Liver (tissue), 9 donors: ENCODE results near the gene IGLL5. TPM values are rescaled to one million over a fixed set of nuclear protein-coding genes. Genes with fewer than 3 reads are reported as not detected.

Experiments
- DNase-seq: peaks from one replicate; pipeline ENCODE4 v3.0.0-alpha.2; 2017; ENCODE audit warnings: low spot score
- H3K27ac ChIP-seq, 2 donors: one replicate each; pipeline ENCODE4 v1.7.0; 2013; ENCODE audit warnings: inconsistent platforms in 2 of 2, low read length in 2 of 2, control low read depth in 1 of 2, low read depth in 1 of 2, mild to moderate bottlenecking in 1 of 2
- H3K27me3 ChIP-seq, 4 donors: one replicate each; pipeline versions ENCODE4 v1.6.1 to v1.7.0; 2013; ENCODE audit warnings: low read length in 3 of 4, inconsistent platforms in 1 of 4, mild to moderate bottlenecking in 1 of 4, moderate library complexity in 1 of 4; ENCODE audit not compliant: control insufficient read depth in 4 of 4, insufficient read depth in 4 of 4
- H3K36me3 ChIP-seq, 4 donors: one replicate each; pipeline versions ENCODE4 v1.6.1 to v1.7.0; 2013; ENCODE audit warnings: low read length in 3 of 4, mild to moderate bottlenecking in 3 of 4, low read depth in 1 of 4, moderate library complexity in 1 of 4; ENCODE audit not compliant: control insufficient read depth in 4 of 4, insufficient read depth in 3 of 4
- H3K4me1 ChIP-seq, 4 donors: one replicate each; pipeline versions ENCODE4 v1.6.1 to v1.7.0; 2013; ENCODE audit warnings: low read length in 3 of 4, mild to moderate bottlenecking in 3 of 4, moderate library complexity in 1 of 4; ENCODE audit not compliant: control insufficient read depth in 4 of 4, insufficient read depth in 4 of 4
- H3K4me3 ChIP-seq, 3 donors: one replicate each; pipeline versions ENCODE4 v1.6.1 to v1.7.0; 2013; ENCODE audit warnings: low read length in 3 of 3, control low read depth in 1 of 3, low read depth in 1 of 3, mild to moderate bottlenecking in 1 of 3
- H3K9ac ChIP-seq, 2 donors: one replicate each; pipeline ENCODE4 v1.7.0; 2013; ENCODE audit warnings: low read length in 2 of 2, mild to moderate bottlenecking in 2 of 2, moderate library complexity in 2 of 2, control low read depth in 1 of 2, low read depth in 1 of 2
- H3K9me3 ChIP-seq, 4 donors: one replicate each; pipeline versions ENCODE4 v1.6.1 to v1.7.0; 2013; ENCODE audit warnings: low read length in 3 of 4; ENCODE audit not compliant: control insufficient read depth in 4 of 4
- CTCF ChIP-seq: fragments of 150-350 bp; IDR thresholded peaks from 2 replicates; pipeline ENCODE4 v1.5.1; 2017; ENCODE audit warnings: improper control_type of control experiment, low read depth, low read length; ENCODE audit not compliant: missing input control
- EGR1 ChIP-seq, 2 donors: IDR thresholded peaks; 2 replicates each; pipeline ENCODE4 v1.6.1; 2016 to 2018; ENCODE audit warnings: antibody characterized with exemption in 2 of 2, low read depth in 2 of 2
- FOXA2 ChIP-seq: IDR thresholded peaks from 2 replicates; pipeline ENCODE4 v1.6.1; 2016; ENCODE audit warnings: antibody characterized with exemption
- GABPA ChIP-seq, 2 donors: IDR thresholded peaks in 1 of 2; conservative IDR thresholded peaks in 1 of 2; 2 replicates each; pipeline ENCODE4 v1.6.1; 2016; ENCODE audit warnings: antibody characterized with exemption in 2 of 2, mild to moderate bottlenecking in 1 of 2, moderate library complexity in 1 of 2
- HNF4A ChIP-seq, 2 donors: conservative IDR thresholded peaks; 2 replicates each; pipeline ENCODE4 v1.6.1; 2016; ENCODE audit warnings: antibody characterized with exemption in 2 of 2, mild to moderate bottlenecking in 2 of 2
- HNF4G ChIP-seq: IDR thresholded peaks from 2 replicates; pipeline ENCODE4 v1.6.1; 2016; ENCODE audit warnings: antibody characterized with exemption
- JUND ChIP-seq, 2 donors: IDR thresholded peaks; 2 replicates each; pipeline ENCODE4 v1.6.1; 2016; ENCODE audit warnings: antibody characterized with exemption in 2 of 2
- MAX ChIP-seq: IDR thresholded peaks from 2 replicates; pipeline ENCODE4 v1.6.1; 2016; ENCODE audit warnings: antibody characterized with exemption
- NR2F2 ChIP-seq: IDR thresholded peaks from 2 replicates; pipeline ENCODE4 v1.6.1; 2016; ENCODE audit warnings: antibody characterized with exemption
- RXRA ChIP-seq, 2 donors: IDR thresholded peaks; 2 replicates each; pipeline ENCODE4 v1.6.1; 2017 to 2018; ENCODE audit warnings: antibody characterized with exemption in 2 of 2, mild to moderate bottlenecking in 1 of 2
- TAF1 ChIP-seq: conservative IDR thresholded peaks from 2 replicates; pipeline ENCODE4 v1.6.1; 2016; ENCODE audit warnings: antibody characterized with exemption, mild to moderate bottlenecking
- YY1 ChIP-seq: IDR thresholded peaks from 2 replicates; pipeline ENCODE4 v1.6.1; 2016; ENCODE audit warnings: antibody characterized with exemption, mild to moderate bottlenecking
- ZBTB33 ChIP-seq: IDR thresholded peaks from 2 replicates; pipeline ENCODE4 v1.6.1; 2016; ENCODE audit warnings: antibody characterized with exemption
- WGBS: extraction: QIAGEN DNeasy Blood & Tissue Kit; methylation state at CpG from one replicate; pipeline ENCODE4 v1.1.7; 2013; 5-methylcytosine and 5-hydroxymethylcytosine counted together
- polyA plus RNA-seq, 2 donors: library from polyadenylated mRNA; stranded (reverse) in 1 of 2; unstranded in 1 of 2; fragments of 200-250 nt in 1 of 2; fragments of >200 nt in 1 of 2; fragmentation: Nextera tagmentation in 1 of 2; extraction: Ambion mirVana in 1 of 2; gene quantifications; one replicate each; pipeline versions ENCODE4 v1.2.1 to v1.2.3, GENCODE V29; 2013 to 2015
- total RNA-seq, 2 donors: library from RNA; depleted of rRNA; stranded (reverse); fragments of >200 nt; gene quantifications; one replicate each; pipeline ENCODE4 v1.2.3, GENCODE V29; 2014
- TF ChIP-seq, protein P1 (sequence below): IDR thresholded peaks from 2 replicates; pipeline ENCODE4 v1.6.1; 2016; ENCODE audit warnings: antibody characterized with exemption
- TF ChIP-seq, protein P2 (sequence below): IDR thresholded peaks from 2 replicates; pipeline ENCODE4 v1.6.1; 2016; ENCODE audit warnings: antibody characterized with exemption, mild to moderate bottlenecking
- donor health status: healthy.
- donor health status: healthy.
- donor health status: healthy.
- donor health status: healthy.
- donor health status: healthy.

The IGLL5 gene
- total and polyA plus RNA-seq, 4 donors = 1.3 to 13.4 (median 3.4) TPM

- Histone ChIP-seq H3K36me3 (no peaks in the 10 kb centered on the region), H3K4me1 (no peaks in the 10 kb centered on the region), H3K4me3 (no peak overlapping the region), H3K9me3 (no peaks in the 10 kb centered on the region), H3K9ac (no peak overlapping the region), H3K27me3 (no peaks in the 10 kb centered on the region), H3K27ac (no peak overlapping the region)
- no peak for DNase-seq
- 59% methylated on average over 5 of the region's 5 CpGs for WGBS
- no peak for TF ChIP-seq CTCF
- TF ChIP-seq, protein P1, sequence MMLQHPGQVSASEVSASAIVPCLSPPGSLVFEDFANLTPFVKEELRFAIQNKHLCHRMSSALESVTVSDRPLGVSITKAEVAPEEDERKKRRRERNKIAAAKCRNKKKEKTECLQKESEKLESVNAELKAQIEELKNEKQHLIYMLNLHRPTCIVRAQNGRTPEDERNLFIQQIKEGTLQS = no peak
- TF ChIP-seq TAF1 = no peak
- TF ChIP-seq HNF4A (conservative IDR thresholded peaks at IDR 0.05) = no peak
- TF ChIP-seq FOXA2 = no peak
- TF ChIP-seq HNF4G = no peak
- TF ChIP-seq ZBTB33 = no peak
- TF ChIP-seq MAX = no peak
- TF ChIP-seq JUND (IDR thresholded peaks at IDR 0.05) = no peak
- TF ChIP-seq RXRA (IDR thresholded peaks at IDR 0.05) = no peak
- TF ChIP-seq, protein P2, sequence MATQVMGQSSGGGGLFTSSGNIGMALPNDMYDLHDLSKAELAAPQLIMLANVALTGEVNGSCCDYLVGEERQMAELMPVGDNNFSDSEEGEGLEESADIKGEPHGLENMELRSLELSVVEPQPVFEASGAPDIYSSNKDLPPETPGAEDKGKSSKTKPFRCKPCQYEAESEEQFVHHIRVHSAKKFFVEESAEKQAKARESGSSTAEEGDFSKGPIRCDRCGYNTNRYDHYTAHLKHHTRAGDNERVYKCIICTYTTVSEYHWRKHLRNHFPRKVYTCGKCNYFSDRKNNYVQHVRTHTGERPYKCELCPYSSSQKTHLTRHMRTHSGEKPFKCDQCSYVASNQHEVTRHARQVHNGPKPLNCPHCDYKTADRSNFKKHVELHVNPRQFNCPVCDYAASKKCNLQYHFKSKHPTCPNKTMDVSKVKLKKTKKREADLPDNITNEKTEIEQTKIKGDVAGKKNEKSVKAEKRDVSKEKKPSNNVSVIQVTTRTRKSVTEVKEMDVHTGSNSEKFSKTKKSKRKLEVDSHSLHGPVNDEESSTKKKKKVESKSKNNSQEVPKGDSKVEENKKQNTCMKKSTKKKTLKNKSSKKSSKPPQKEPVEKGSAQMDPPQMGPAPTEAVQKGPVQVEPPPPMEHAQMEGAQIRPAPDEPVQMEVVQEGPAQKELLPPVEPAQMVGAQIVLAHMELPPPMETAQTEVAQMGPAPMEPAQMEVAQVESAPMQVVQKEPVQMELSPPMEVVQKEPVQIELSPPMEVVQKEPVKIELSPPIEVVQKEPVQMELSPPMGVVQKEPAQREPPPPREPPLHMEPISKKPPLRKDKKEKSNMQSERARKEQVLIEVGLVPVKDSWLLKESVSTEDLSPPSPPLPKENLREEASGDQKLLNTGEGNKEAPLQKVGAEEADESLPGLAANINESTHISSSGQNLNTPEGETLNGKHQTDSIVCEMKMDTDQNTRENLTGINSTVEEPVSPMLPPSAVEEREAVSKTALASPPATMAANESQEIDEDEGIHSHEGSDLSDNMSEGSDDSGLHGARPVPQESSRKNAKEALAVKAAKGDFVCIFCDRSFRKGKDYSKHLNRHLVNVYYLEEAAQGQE = no peak
- TF ChIP-seq GABPA (IDR thresholded peaks at IDR 0.05 in 1 of 2, conservative IDR thresholded peaks at IDR 0.05 in 1 of 2) = no peak
- no peak for TF ChIP-seq YY1
- TF ChIP-seq NR2F2 = no peak
- no peak for TF ChIP-seq EGR1 (IDR thresholded peaks at IDR 0.05; ENCODE audit: low read depth in 2 of 2)
Measured at GRCh38 chr22:22865311-22866072, 22.1 kb upstream of the IGLL5 start.
